ENCODE data around the gene MYADML2.

Gene MYADML2

GRCh38 chr17:81947189-81947588 lies at the start of gene MYADML2:
Gene MYADML2, minus strand, starts transcription at chr17:81947233. Its CDS starts 5,492 bp downstream, at chr17:81941741.
- Mint-ChIP-seq H3K4me1 (no peaks in the 10 kb centered on the region), H3K27ac (no peak within 1 kb of the TSS), H3K4me3 (no peak within 1 kb of the TSS), H3K27me3 (peaks cover 10% of the 10 kb centered on the region), H3K9me3 (no peaks in the 10 kb centered on the region)
- ATAC-seq (no peak), DNase-seq (no peak)

- Mint-ChIP-seq H3K4me1 (peaks cover 5% of the 10 kb centered on the region), H3K4me3 (no peak overlapping the region), H3K27ac (no peak overlapping the region), H3K9me3 (no peaks in the 10 kb centered on the region), H3K27me3 (no peaks in the 10 kb centered on the region)
- DNase-seq = no peak
- peak; percentile 24 for ATAC-seq
Measured at GRCh38 chr17:81996232-81996756, 49.3 kb upstream of the MYADML2 start.

GRCh38 chr17:81995463-81996231 lies 48.6 kb upstream of the MYADML2 start:
- no peaks in the 10 kb centered on the region for H3K9me3 Mint-ChIP-seq
- peak overlapping the region in 1 of 2 donors; percentile 27 for H3K27ac Mint-ChIP-seq
- H3K27me3 Mint-ChIP-seq = no peaks in the 10 kb centered on the region
- ATAC-seq (no peak), DNase-seq (no peak)
- H3K4me1 Mint-ChIP-seq = peaks cover 9% of the 10 kb centered on the region
- H3K4me3 Mint-ChIP-seq = no peak overlapping the region

- peak; percentile 26 for ATAC-seq
- H3K9me3 Mint-ChIP-seq = no peaks in the 10 kb centered on the region
- no peak for DNase-seq
- H3K4me1 Mint-ChIP-seq = peaks cover 11% of the 10 kb centered on the region
- H3K27ac Mint-ChIP-seq = no peak overlapping the region
- no peaks in the 10 kb centered on the region for H3K27me3 Mint-ChIP-seq
- H3K4me3 Mint-ChIP-seq = no peak overlapping the region
Measured at GRCh38 chr17:81994593-81995462, 47.8 kb upstream of the MYADML2 start.

GRCh38 chr17:81993729-81994592 lies 46.9 kb upstream of the MYADML2 start:
- Mint-ChIP-seq H3K4me1 (peaks cover 17% of the 10 kb centered on the region), H3K9me3 (no peaks in the 10 kb centered on the region), H3K27ac (peak overlapping the region in 1 of 2 donors; percentile 80), H3K27me3 (no peaks in the 10 kb centered on the region), H3K4me3 (no peak overlapping the region)
- no peak for ATAC-seq
- no peak for DNase-seq

GRCh38 chr17:81992306-81993102 lies 45.5 kb upstream of the MYADML2 start:
- Mint-ChIP-seq H3K4me3 (no peak overlapping the region), H3K4me1 (peaks cover 17% of the 10 kb centered on the region), H3K27ac (no peak overlapping the region), H3K27me3 (no peaks in the 10 kb centered on the region), H3K9me3 (no peaks in the 10 kb centered on the region)
- ATAC-seq = no peak
- no peak for DNase-seq

- Mint-ChIP-seq H3K27ac (peak overlapping the region in 1 of 2 donors; percentile 27), H3K27me3 (no peaks in the 10 kb centered on the region), H3K9me3 (no peaks in the 10 kb centered on the region), H3K4me1 (peaks cover 19% of the 10 kb centered on the region), H3K4me3 (no peak overlapping the region)
- no peak for ATAC-seq
- no peak for DNase-seq
Measured at GRCh38 chr17:81991684-81992305, 44.8 kb upstream of the MYADML2 start.

GRCh38 chr17:81990836-81991683 lies 44.0 kb upstream of the MYADML2 start:
- Mint-ChIP-seq H3K9me3 (no peaks in the 10 kb centered on the region), H3K4me3 (no peak overlapping the region), H3K4me1 (peaks cover 24% of the 10 kb centered on the region), H3K27ac (peak overlapping the region in 1 of 2 donors; percentile 27), H3K27me3 (no peaks in the 10 kb centered on the region)
- ATAC-seq (peak; percentile 22), DNase-seq (no peak)

GRCh38 chr17:81987161-81987770 lies 40.2 kb upstream of the MYADML2 start:
- DNase-seq (no peak), ATAC-seq (no peak)
- peaks cover 34% of the 10 kb centered on the region for H3K4me1 Mint-ChIP-seq
- no peak overlapping the region for H3K4me3 Mint-ChIP-seq
- H3K27ac Mint-ChIP-seq = no peak overlapping the region
- H3K27me3 Mint-ChIP-seq = no peaks in the 10 kb centered on the region
- no peaks in the 10 kb centered on the region for H3K9me3 Mint-ChIP-seq

- no peak for DNase-seq
- Mint-ChIP-seq H3K27me3 (no peaks in the 10 kb centered on the region), H3K27ac (no peak overlapping the region), H3K4me3 (no peak overlapping the region), H3K4me1 (peaks cover 32% of the 10 kb centered on the region), H3K9me3 (no peaks in the 10 kb centered on the region)
- ATAC-seq = no peak
Measured at GRCh38 chr17:81986606-81987005, 39.6 kb upstream of the MYADML2 start.

GRCh38 chr17:81984773-81985410 lies 37.9 kb upstream of the MYADML2 start:
- peak; percentile 63 for ATAC-seq
- DNase-seq = no peak
- H3K27me3 Mint-ChIP-seq = no peaks in the 10 kb centered on the region
- no peak overlapping the region for H3K27ac Mint-ChIP-seq
- H3K9me3 Mint-ChIP-seq = no peaks in the 10 kb centered on the region
- H3K4me1 Mint-ChIP-seq = peaks cover 40% of the 10 kb centered on the region
- no peak overlapping the region for H3K4me3 Mint-ChIP-seq

- H3K27me3 Mint-ChIP-seq = no peaks in the 10 kb centered on the region
- no peak for DNase-seq
- ATAC-seq = no peak
- H3K4me1 Mint-ChIP-seq = peaks cover 45% of the 10 kb centered on the region
- H3K9me3 Mint-ChIP-seq = no peaks in the 10 kb centered on the region
- no peak overlapping the region for H3K27ac Mint-ChIP-seq
- H3K4me3 Mint-ChIP-seq = no peak overlapping the region
Measured at GRCh38 chr17:81983639-81984373, 36.8 kb upstream of the MYADML2 start.
